DLD1 (cell line): ENCODE measurements around the gene TMPRSS4.

ENCODE experiments used
- in situ Hi-C: cut with HindIII; loops from 2 replicates; pipeline ENCODE4 v1.10.0; 2017; ENCODE audit warnings: low sequenced_read_pairs

Gene TMPRSS4

DNA sequence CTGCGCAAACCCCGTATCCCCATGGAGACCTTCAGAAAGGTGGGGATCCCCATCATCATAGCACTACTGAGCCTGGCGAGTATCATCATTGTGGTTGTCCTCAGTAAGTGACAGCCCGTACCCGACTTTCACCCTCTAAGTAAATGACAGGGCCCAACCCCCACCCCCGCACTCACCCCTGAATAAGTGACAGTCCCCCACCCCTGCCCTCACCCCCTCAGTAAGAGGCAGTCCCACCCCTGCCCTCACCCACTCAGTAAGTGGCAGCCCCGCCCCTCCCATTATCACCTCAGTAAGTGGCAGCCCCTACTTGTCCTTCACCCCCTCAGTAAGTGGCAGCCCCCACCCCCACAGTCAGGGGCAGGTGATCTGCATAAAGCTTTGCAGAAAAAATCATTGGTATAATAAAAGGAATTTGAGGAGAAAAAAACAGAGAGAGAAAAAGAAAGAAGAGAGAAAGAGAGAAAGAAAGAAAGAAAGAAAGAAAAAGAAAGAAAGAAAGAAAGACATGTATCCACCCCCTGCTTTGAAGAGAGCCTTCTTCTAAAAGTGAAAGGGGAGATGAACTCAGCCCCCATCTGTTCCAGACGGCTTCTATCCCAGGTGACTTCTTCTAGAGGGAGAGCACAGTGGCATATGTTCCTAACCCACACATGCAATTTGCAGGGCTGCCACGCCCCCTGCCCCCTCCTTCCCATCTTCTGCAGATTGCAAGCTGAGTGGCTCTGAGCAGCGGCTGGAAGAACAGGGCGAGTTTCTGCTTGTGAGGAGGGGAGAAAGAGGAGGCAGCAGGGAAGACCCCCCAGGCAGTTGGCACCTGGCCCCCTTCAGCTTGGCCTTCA lies 22.3 kb downstream of the TMPRSS4 start:
- in situ Hi-C loops = no loop called here

DNA sequence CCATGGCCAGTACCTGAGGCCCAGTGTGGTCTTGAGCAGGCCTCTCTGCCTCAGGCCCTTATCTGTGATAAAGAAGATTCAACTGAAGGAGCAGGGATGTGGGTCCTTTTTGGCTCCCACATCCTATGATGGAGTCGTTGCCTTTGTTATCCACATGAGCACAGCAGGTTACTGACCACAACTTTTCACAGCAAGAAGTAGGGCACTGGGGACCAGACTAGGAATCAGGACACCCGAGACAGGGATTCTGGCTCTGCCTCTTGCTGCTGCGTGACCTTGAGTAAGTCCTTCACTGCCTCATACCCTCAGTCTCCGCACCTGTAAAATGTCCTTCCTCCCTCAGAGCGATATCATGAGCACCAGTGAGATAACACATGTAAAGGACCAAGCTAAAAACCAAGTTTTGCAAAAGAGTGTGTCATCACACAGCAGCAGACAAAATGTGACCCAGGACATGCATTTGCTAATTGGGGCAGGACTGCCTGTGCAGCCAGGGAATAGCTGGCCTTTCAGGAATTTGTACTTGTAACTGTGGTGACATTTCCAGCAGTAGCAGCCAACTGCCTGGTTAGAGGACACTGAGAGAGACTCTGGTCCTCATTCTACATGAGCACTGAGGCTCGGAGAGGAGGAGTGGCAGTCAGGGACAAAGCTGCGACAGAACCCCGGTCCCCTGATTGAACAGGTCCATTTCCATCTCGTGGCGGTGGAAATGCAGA lies 23.1 kb downstream of the TMPRSS4 start:
- in situ Hi-C loops = no loop called here

DNA sequence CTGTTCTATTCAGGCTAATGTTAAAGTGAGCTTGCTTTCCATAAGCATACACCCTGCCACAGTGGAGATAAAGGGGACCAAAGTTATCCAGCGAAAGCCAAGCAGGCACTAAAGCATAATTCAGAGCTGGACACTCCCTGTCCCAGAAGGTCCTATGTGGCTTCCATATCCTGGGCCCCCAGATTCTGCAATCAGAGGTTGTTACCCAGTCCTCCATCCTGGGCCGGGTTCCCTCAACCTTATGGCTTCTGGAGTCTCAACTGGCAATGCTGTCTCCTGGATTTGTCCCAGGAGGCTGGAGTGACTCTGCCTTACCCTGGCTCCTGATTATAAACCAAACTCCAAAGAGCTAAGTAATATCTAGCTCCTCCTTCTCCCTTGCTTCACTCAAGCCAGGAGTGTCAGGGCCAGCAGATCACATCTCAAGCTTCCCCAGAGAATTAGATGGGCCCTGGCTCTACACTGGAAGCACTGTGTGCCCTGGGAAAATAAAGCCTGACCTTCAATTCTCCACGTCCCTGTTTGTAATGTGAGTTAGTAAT lies 23.9 kb downstream of the TMPRSS4 start:
- in situ Hi-C loops = no loop called here

DNA sequence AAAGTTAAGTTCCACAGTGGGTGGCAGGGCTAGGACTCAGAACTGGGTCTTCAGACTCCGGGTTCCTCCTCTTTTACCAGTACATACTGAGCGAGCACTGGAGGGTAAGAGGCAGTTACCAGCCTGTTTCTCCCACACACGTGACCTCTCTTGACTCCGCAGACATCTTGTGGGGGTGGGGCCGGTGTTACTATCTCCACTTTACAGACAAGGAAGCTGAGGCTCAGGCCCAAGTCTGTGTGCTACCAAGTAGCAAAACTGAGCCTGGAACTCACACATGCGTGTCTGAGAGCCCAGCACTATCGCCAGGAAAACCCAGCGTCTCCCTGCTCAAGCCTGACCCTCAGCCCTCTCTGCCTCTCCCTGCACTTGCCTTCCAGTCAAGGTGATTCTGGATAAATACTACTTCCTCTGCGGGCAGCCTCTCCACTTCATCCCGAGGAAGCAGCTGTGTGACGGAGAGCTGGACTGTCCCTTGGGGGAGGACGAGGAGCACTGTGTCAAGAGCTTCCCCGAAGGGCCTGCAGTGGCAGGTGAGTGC lies 25.9 kb downstream of the TMPRSS4 start:
- in situ Hi-C loops = no loop called here

DNA sequence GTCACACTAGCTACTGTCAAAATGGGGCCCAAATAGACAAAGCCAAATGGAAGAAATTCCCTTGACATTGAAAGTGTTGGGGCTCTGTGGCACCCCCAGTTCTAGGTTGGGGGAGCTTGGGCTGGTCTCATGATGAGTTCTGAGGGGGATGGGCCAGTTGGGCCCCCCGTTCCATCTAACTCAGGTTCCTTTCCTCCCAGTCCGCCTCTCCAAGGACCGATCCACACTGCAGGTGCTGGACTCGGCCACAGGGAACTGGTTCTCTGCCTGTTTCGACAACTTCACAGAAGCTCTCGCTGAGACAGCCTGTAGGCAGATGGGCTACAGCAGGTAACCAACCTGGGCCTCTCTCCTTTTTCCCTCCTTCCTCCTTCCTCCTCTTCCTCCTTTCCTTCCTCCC lies 27.6 kb downstream of the TMPRSS4 start:
- in situ Hi-C loops = no loop called here

DNA sequence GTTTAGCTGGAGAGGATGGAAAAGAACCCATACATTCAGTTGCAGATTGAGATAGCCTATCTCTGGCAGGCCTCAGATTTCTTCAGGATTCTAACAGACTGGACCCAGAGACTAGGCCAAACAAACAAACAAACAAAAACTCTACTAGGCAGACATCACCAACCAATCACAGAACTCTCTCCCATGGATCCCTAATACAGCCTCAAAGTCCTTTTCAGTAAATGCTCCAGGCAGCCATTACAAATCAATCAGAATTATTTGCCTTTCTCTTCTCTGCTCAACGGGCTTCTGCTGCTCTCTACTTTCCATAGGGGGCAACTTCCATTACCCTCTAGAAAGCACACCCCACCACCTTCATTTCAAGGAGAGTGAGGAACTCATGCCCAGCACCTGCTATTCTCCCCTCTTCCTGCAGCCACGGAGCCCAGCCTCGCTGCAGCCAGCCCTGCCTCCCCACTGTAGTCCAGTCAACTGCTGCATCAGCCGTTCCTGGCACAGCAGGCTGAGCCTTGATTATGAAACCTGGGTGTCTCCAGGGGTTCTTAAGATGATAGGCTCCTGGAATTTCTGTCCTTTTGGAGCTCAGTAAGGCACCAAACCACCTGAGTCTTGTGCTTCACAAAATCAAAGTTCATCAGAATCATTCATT lies 28.9 kb downstream of the TMPRSS4 start:
- in situ Hi-C loops = no loop called here

DNA sequence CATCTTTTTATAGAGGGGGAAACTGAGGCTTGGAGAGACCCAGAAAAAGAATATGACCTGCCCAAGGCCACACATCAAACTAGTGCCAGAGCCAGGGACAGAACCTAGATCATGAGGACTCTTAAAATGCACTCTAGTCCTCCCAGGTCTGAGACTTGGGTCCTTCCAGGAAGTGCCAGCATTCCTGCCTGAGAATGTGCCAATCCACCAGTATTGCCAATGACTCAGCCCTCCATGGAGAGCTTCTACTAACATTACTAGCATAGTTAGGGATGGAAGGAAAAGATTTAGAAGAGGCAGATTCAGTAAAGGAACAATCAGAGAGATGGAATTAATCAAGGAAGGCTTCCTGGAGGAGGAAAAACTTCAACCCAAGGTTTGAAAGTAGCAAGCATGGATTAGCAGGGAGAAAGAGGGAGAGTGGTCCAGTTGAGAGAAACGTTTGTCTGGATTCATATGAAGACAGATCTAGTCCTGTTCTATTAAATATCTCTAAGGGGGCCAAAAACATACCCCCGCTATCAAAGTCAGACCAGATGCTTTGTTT lies 30.0 kb downstream of the TMPRSS4 start:
- in situ Hi-C loops = no loop called here

DNA sequence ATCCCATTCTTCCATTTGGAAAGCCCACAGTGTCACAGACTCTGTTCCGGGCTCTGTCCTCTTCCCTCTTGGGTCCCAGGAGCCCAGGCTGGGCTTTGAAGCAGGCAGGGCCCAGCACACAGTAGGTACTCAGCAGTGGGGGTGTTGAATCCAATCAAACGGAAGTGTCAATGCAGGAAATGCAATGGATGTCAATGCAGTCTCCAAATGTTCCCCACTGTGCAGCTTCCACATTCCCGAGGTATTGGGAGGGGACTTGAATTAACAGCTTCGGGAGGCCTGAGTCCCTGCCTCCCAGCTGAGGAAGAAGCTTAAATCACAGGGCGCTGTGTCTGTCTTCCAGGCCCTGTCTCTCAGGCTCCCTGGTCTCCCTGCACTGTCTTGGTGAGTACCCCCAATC lies 31.6 kb downstream of the TMPRSS4 start:
- in situ Hi-C loops = no loop called here

DNA sequence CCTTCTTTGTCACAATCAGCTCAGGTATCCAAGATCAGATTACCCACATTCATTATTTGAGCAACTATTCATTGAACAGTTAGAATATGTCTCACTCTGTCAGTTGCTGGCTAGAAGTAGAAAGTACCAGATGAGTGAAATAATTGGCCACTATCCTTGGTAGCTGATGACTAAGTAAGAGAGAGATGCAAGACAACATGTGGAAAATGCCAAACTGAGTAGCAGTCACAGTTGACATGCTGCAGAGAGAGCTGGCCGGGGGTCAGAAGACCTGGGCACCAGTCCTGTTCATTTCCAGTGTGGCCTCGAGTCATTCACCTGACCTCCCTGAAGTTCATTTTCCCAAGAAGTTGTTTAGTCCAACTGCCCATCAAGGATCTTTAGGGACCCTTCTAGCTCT lies 32.4 kb downstream of the TMPRSS4 start:
- in situ Hi-C loops = no loop called here

DNA sequence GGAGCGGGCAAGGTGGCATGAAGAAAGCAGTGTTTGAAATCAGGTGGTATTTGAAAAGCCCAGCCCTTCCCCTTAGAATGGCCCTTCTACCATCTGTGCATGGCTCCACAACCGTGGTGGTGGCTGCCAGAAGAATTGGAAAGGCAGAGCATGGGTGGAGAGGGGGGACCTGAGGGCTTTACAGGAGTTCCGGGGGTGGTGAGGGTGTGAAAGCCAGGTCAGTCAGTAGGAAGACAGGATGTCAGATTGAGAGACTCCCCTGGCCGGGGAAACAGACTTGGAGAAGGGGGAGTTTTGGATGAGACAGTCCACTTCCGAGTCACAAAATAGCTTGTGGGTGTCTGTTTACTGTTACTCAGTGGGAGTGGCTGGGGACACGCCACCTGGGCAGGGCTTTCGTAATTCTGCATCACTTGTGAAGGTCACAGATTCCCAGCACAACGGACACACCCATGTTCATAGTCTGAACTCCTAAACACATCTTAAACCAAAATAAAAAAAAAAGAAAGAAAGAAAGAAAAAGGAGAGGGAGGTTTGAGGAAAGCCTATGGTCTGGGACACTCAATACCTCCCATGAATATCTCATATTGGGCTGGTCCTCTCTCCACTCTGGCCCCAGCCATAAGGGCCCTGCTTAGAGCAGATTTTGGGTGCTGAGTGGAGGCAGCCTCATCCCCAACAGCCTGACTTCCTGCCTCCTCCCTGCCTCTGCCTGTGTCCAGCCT lies 34.3 kb downstream of the TMPRSS4 start:
- in situ Hi-C loops = no loop called here

DNA sequence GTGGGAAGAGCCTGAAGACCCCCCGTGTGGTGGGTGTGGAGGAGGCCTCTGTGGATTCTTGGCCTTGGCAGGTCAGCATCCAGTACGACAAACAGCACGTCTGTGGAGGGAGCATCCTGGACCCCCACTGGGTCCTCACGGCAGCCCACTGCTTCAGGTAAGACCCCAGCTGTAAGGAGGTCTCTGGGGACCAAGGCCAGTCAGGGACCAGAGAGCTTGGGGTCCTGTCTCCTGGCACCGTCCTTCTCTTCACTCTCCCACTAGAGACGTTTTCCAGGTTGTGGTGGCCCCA lies 34.8 kb downstream of the TMPRSS4 start:
- in situ Hi-C loops = no loop called here

DNA sequence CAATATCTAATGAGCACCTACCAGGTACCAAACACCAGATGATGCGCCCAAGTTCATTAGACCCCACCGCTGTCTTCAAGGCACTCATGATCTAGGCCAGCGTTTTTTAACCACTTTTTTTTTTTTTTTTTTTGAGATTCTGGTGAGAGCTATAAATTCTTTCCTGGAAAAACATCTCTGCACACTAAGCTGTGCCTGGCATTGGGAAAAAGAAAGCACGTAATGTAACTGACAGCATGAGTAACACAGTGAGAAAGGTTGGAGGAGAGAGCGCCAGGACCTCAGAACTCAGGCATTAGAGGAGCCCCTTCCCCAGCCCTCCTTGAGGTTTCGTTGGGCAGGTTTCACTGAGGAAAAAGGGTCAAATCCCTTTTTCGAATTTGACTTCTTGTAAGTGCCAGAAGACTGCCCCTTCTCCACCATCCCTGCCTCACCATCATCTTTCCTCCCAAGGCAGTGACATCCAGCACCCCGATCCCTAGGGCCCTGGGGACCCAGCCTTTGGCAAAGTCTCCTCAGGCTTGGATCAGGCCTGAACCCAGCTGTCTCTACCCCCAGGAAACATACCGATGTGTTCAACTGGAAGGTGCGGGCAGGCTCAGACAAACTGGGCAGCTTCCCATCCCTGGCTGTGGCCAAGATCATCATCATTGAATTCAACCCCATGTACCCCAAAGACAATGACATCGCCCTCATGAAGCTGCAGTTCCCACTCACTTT lies 36.0 kb downstream of the TMPRSS4 start:
- in situ Hi-C loops = no loop called here

DNA sequence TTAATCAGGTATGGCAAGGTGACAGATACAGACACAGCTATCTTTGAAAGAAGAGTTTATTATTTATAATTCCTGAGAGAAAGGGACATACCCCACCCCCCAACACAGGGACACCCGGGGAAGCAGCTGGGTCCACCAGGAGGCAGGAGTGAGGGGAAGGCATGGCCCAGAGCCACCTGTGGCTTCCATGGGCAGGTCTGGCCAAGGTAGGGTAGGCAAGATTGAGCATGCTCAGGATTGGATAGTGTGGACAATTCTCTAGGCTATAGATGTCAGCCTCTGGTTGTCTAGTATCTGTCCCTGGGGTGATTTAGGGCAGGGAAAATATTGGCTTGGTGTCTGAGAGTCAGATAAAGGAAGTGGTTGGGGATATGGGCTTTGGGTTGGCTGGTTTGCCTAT lies 37.4 kb downstream of the TMPRSS4 start:
- in situ Hi-C loops = no loop called here

DNA sequence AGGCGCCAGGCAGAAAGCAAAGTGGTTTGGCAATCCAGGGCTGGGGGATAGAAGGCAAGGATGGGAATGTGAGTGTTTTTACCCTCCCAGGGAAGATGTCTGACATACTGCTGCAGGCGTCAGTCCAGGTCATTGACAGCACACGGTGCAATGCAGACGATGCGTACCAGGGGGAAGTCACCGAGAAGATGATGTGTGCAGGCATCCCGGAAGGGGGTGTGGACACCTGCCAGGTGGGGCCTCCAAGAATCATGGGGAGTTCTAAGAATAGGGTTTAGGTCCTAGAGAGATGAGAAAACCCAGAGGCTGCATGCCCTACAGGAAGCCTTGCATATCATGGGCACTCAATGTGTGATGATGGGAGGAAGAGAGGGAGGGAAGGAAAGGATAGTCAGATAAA lies 38.2 kb downstream of the TMPRSS4 start:
- in situ Hi-C loops = no loop called here

DNA sequence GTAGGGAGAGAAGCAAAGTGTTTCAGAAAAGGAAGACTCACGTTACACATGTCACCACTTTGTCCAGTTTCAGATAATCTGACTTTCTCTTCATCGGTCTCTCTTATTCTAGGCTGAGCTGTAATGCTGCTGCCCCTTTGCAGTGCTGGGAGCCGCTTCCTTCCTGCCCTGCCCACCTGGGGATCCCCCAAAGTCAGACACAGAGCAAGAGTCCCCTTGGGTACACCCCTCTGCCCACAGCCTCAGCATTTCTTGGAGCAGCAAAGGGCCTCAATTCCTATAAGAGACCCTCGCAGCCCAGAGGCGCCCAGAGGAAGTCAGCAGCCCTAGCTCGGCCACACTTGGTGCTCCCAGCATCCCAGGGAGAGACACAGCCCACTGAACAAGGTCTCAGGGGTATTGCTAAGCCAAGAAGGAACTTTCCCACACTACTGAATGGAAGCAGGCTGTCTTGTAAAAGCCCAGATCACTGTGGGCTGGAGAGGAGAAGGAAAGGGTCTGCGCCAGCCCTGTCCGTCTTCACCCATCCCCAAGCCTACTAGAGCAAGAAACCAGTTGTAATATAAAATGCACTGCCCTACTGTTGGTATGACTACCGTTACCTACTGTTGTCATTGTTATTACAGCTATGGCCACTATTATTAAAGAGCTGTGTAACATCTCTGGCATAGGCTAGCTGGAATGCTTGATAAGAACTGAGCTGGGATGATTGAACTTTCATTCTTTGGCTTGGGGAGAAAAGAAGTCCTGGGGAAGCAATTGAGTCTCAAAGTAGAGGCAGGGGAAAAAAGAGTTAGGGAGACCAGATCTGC lies 41.1 kb downstream of the TMPRSS4 start:
- in situ Hi-C loops = no loop called here

DNA sequence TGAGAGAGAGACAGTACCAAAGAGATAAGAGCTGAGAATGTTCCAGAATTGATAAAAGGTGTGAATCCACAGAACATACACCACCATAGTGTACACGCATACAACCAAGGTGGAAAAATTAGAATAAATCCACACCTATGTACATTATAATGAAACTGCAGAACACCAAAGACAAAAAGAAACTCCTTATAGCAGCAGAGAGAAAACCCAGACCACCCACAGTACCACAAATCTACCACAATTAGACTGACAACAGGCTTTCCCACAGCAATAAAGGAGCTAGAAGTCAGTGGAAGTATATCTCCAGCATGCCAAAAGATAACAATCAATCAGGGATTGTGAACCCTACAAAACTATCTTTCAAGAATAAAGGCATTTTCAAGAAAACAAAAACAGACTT lies 43.9 kb downstream of the TMPRSS4 start:
- in situ Hi-C loops = no loop called here

DNA sequence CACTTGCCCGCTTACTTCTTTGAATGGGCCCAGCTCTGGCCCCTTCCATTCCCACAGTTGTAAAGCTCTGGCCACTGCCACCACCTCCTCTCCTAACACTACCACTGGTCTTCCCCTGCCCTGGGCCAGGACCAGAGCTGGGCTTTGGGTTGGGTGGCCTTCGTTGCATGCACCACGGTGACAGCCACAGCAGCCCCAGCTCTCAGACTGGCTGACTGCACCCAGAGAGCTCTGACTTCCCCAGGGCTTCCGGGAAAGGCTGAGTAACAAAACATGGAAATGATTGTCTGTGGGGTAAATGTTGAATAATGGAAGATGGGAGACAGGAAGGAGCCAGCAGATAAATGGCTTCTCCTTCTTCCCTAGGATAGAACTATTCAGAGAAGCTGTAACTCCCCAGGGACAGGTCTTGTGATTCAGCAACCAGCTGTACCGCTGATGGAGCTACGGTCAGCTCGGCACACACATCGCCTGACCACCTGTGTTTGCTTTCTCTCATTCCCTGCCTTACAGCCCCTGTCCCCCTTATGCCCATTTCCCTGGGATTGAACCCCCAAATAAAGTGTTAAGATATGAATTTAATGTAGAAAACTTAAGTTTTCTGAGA lies 48.2 kb downstream of the TMPRSS4 start:
- in situ Hi-C loops = no loop called here

DNA sequence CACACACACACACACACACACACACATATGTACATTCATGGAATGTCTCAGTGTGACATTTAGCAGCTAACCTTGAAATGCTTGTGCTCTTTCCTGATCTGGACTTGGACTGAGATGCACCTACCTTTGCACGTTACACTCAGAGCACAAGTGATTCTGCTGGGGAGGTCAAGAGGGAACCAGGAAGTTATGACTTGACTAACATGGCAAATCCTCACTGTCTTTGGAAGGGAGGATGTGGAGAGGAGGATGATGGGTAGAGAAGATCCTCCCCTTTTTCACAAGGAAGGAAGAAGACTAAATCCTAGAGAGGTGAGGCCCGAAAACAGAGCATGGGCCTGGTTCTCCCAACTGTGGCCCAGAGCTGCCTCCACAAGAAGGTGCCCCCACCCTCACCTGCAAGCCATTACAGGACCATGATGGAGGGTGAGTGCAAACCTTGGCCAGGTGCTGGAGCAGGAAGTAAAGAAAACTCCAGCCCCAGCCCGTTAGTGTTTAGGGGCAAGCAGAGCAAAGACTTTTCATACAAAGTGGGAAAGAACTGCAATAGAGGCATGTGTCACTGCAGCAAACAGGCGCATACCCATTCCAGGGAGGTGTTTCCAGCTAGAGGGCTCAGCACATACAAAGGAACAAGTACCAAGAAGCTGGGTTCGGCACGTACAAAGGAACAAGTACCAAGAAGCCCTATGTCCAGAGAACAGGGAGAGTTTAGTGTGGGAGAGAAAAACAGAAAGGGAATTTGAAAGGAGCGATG lies 49.4 kb downstream of the TMPRSS4 start:
- in situ Hi-C loops = no loop called here
